Measurements from ENCODE around the gene MDFIC. TPM values are rescaled to one million over a fixed set of nuclear protein-coding genes. Genes with fewer than 3 reads are reported as not detected.
A peak's percentile ranks its signal among the peaks of the same experiment; 100 is the strongest.

MDFIC gene
- total RNA-seq, 2 donors from 2014 or later = 8.5 to 9.1 TPM

DNA sequence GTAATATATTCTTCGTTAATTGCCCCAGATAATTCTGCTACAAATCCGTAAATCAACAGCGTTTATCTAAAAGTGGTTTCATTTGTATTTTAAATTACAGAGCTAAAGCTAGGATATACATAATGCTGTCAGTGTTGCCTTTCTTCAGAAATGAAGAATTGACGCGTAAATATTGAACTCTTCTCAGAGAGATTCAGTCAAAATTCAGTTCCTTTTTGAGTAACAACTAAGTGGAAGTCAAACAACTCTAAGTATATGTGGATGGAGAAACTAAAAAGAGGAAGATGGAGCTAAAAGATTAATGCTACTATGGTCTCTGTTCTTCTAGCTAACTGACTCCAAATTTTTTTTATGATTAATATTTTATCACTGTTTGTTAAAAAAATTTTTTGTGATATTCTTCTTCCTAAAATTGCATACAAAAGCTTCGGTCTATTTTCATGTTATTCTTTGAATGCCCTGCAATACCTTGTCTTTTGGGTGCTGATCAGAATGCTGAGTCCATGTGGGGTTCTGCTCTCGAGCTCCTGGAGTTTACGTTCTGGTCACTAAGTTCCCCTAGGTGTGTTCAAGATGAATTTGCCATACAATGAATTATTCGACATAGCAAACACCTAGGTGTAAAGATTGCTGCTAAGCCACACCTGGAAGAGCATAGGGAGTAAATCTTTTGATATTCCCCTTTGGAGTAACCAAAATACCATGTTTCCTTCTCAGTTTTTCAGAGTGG lies 20.7 kb downstream of the MDFIC start:
- TF ChIP-seq, protein P1, sequence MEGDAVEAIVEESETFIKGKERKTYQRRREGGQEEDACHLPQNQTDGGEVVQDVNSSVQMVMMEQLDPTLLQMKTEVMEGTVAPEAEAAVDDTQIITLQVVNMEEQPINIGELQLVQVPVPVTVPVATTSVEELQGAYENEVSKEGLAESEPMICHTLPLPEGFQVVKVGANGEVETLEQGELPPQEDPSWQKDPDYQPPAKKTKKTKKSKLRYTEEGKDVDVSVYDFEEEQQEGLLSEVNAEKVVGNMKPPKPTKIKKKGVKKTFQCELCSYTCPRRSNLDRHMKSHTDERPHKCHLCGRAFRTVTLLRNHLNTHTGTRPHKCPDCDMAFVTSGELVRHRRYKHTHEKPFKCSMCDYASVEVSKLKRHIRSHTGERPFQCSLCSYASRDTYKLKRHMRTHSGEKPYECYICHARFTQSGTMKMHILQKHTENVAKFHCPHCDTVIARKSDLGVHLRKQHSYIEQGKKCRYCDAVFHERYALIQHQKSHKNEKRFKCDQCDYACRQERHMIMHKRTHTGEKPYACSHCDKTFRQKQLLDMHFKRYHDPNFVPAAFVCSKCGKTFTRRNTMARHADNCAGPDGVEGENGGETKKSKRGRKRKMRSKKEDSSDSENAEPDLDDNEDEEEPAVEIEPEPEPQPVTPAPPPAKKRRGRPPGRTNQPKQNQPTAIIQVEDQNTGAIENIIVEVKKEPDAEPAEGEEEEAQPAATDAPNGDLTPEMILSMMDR (IDR thresholded peaks at IDR 0.05) = no peak
- no peaks in the 10 kb centered on the region for H3K27me3 ChIP-seq
- no peaks in the 10 kb centered on the region for H3K9me3 ChIP-seq
- H3K36me3 ChIP-seq = no peaks in the 10 kb centered on the region
- no peak overlapping the region for H3K27ac ChIP-seq
- H3K4me1 ChIP-seq = no peaks in the 10 kb centered on the region
- DNase-seq = no peak
- H3K4me3 ChIP-seq = no peak overlapping the region
- intact Hi-C loops (cut with DNase I) = no loop called here
- no peak overlapping the region for H3K9ac ChIP-seq (ENCODE audit: low read depth in 2 of 2, low read length in 2 of 2)

DNA sequence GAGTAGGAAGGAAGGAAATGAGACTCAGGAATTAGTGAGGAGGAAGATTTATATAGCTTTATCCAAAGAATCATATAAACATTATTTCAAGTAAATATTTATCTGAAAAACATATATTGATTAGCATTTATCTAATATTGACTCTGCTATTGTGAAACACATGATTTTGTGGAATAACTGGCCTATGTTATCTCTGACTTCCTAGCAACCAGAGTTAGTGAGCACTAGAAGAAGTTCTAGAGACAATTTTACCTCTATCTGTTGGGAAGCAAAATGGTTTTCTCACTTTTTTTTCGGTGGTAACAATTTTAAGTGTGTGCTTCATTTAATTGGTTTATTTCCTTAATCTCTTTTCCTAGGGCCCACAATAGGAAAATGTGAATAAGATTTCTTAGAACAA lies 21.6 kb downstream of the MDFIC start:
- Histone ChIP-seq H3K27ac (no peak overlapping the region), H3K36me3 (no peaks in the 10 kb centered on the region), H3K27me3 (no peaks in the 10 kb centered on the region), H3K9ac (ENCODE audit: low read depth in 2 of 2, low read length in 2 of 2) (no peak overlapping the region), H3K4me3 (no peak overlapping the region), H3K9me3 (no peaks in the 10 kb centered on the region), H3K4me1 (no peaks in the 10 kb centered on the region)
- no peak for DNase-seq
- TF ChIP-seq, protein P1 (IDR thresholded peaks at IDR 0.05) = no peak
- intact Hi-C loops (cut with DNase I) = no loop called here

DNA sequence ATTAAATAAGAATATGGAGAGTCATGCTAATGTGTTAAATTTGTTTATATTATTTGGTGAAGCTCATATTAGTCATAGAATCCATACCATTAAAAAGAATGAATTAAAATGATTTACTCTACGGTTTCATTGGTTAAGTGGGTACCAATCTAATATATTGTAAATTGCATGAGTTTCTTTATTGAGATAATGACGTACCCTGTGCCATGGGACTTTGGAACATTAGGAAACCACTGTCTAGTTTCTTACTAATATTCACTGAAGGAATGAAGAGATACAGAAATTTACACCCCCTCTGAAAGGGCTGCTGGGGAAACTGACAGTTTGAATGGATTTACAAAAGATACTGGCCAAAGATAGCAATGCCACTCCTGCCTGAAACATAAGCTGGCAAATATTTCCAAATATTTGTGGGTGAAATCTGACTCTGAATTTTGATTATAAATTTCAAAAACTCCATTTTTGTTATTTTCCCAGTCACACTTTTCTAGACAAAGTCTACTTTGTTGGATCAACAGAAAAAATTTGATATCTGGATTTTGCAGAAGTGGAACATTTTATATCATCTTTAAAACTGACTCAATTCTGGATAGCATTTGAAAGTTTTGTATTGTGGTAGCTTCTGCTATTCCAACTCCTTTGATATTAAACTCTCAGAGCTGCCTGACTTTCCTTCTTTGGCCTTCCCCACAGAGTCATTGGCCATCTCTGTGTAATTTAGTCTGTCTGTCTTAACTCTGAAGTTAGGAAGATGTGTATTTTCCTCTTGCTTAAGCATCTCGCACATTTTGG lies 22.3 kb downstream of the MDFIC start:
- Histone ChIP-seq H3K4me1 (no peaks in the 10 kb centered on the region), H3K9ac (ENCODE audit: low read depth in 2 of 2, low read length in 2 of 2) (no peak overlapping the region), H3K36me3 (no peaks in the 10 kb centered on the region), H3K4me3 (no peak overlapping the region), H3K27ac (no peak overlapping the region), H3K27me3 (no peaks in the 10 kb centered on the region), H3K9me3 (no peaks in the 10 kb centered on the region)
- no peak for DNase-seq
- intact Hi-C loops (cut with DNase I) = no loop called here
- TF ChIP-seq, protein P1 (IDR thresholded peaks at IDR 0.05) = no peak

DNA sequence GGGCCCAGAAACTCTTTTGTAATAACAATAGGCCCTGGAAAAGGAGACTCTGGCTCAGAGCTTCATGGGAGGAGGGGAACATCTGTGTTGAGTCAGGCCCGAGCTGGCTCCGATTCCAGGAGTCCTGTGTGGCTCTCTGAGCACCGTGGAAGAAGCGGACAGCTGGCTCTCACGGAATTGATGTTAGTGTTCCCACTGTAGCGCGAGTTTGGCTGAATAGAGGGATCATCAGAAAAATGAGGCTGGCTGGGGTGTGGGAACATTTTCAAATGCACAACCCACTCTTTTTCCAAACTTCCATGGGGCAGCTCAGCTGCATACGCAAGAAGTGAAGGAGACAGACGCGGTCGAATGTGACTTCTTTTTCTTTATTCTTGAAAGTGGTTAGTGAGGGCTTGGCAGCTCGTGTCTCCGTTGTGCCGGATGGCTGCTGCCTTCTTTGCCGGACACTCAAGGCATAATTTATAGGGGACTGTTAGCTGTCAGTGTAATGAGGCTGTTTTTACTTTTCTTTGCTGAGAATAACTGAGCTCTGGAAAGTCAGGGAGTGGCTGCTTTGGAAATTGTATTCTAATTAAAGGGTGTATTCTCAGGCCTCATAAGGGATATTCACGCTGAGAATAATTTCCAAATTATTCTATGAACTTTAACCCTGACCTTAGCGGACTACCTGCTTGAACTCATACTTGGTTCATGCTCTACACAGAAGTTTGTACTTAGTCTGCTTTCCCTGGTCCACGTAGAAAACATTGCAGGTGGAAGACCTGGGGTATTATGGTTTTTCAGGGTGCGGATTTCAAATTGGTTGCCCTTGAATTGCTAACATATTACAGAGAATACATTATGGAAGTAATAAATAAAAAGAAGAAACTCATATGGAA lies 23.1 kb downstream of the MDFIC start:
- Histone ChIP-seq H3K27me3 (no peaks in the 10 kb centered on the region), H3K36me3 (no peaks in the 10 kb centered on the region), H3K4me1 (no peaks in the 10 kb centered on the region), H3K9ac (ENCODE audit: low read depth in 2 of 2, low read length in 2 of 2) (no peak overlapping the region), H3K9me3 (no peaks in the 10 kb centered on the region), H3K27ac (peak overlapping the region; percentile 34), H3K4me3 (no peak overlapping the region)
- DNase-seq = peak; percentile 33
- TF ChIP-seq, protein P1 (IDR thresholded peaks at IDR 0.05) = no peak
- intact Hi-C loops (cut with DNase I) = no loop called here

DNA sequence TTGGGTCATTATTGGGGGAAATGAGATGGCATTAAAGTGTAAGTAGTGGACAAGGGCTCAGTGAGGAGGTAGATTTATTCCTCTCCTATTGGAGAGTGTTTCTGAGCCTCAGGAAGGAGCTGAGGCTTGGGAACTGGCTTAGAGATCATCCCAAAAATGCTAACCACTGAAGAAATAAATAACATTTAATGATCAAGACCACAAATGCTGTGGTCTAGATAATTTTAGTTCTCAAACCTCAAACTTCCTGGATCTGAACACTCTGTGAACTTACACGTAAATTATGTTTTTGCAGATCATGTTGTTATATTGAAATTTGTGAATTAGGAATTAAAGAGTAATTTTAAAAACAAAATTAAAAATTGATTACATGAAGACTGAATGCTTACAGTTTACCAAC lies 27.3 kb downstream of the MDFIC start:
- TF ChIP-seq, protein P1 (IDR thresholded peaks at IDR 0.05) = no peak
- H3K36me3 ChIP-seq = no peaks in the 10 kb centered on the region
- no peak overlapping the region for H3K27ac ChIP-seq
- no peaks in the 10 kb centered on the region for H3K4me1 ChIP-seq
- no peak overlapping the region for H3K9ac ChIP-seq (ENCODE audit: low read depth in 2 of 2, low read length in 2 of 2)
- H3K27me3 ChIP-seq = no peaks in the 10 kb centered on the region
- no peaks in the 10 kb centered on the region for H3K9me3 ChIP-seq
- intact Hi-C loops (cut with DNase I) = no loop called here
- DNase-seq = no peak
- no peak overlapping the region for H3K4me3 ChIP-seq

Measured in colonic mucosa (tissue), 4 donors.